H1 (cell line): ENCODE measurements around the gene HOXD11. TPM values are rescaled to one million over a fixed set of nuclear protein-coding genes. Genes with fewer than 3 reads are reported as not detected.

Source experiments
- CTCF ChIA-PET: fragments of 300-600 bp; sonication (Branson Sonifier 250); formaldehyde crosslinking; loops from one replicate; lab custom pipeline; 2021; ENCODE audit not compliant: partially characterized antibody; lab: Charles Lee
- POLR2A ChIA-PET: fragments of 300-600 bp; sonication (Branson Sonifier 250); formaldehyde crosslinking; loops from one replicate; lab custom pipeline; 2021; ENCODE audit warnings: inconsistent platforms; ENCODE audit not compliant: partially characterized antibody; lab: Charles Lee
- DNase-seq, 2 experiments: peaks; one replicate each; pipeline versions ENCODE4 v3.0.0 to v3.0.0-alpha.2; 2010 to 2022; ENCODE audit warnings: low spot score in 2 of 2, low read depth in 1 of 2, mixed read lengths in 1 of 2
- FAIRE-seq: peaks from 2 replicates; lab custom pipeline; 2011; peaks lifted over from hg19 to GRCh38; lab: Jason Lieb, UNC
- H2AFZ ChIP-seq: 2 replicates; pipeline ENCODE4 v1.8.1; 2012; ENCODE audit warnings: low read length, inconsistent platforms
- H2AK5ac ChIP-seq: 2 replicates; pipeline ENCODE4 v1.6.1; 2013; ENCODE audit warnings: low read depth, low read length
- H2BK120ac ChIP-seq: replicated peaks from 2 replicates; pipeline ENCODE3; 2013; ENCODE audit warnings: low read depth, low read length, inconsistent platforms
- H2BK12ac ChIP-seq: 2 replicates; pipeline ENCODE4 v1.6.1; 2013; ENCODE audit warnings: low read depth, low read length
- H2BK15ac ChIP-seq: 2 replicates; pipeline ENCODE4 v1.6.1; 2013; ENCODE audit warnings: low read length
- H2BK20ac ChIP-seq: 2 replicates; pipeline ENCODE4 v1.6.1; 2013; ENCODE audit warnings: low read length
- H2BK5ac ChIP-seq: 2 replicates; pipeline ENCODE4 v1.6.1; 2013; ENCODE audit warnings: low read depth, low read length
- H3K14ac ChIP-seq: 2 replicates; pipeline ENCODE4 v1.6.1; 2013; ENCODE audit warnings: inconsistent platforms; ENCODE audit not compliant: insufficient read length
- H3K18ac ChIP-seq: 2 replicates; pipeline ENCODE4 v1.6.1; 2013; ENCODE audit warnings: low read length; ENCODE audit errors: extremely low read depth
- H3K23ac ChIP-seq: 2 replicates; pipeline ENCODE4 v1.6.1; 2013; ENCODE audit warnings: inconsistent platforms; ENCODE audit not compliant: insufficient read length
- H3K23me2 ChIP-seq: 2 replicates; pipeline ENCODE4 v1.6.1; 2013; ENCODE audit warnings: low read depth, low read length
- H3K27ac ChIP-seq: 2 replicates; pipeline ENCODE4 v1.6.1; 2011; ENCODE audit warnings: low read depth, low read length, inconsistent platforms
- H3K27me3 ChIP-seq, 4 experiments: replicated peaks in 1 of 4; 1 replicate in 1 of 4; 2 replicates in 3 of 4; pipeline versions ENCODE4 v1.6.1 to v1.8.1; 2011 to 2013; ENCODE audit warnings: low read length in 3 of 4, mild to moderate bottlenecking in 3 of 4, inconsistent platforms in 2 of 4, mixed read lengths in 2 of 4, moderate library complexity in 1 of 4; ENCODE audit not compliant: control insufficient read depth in 3 of 4, insufficient read depth in 3 of 4; ENCODE audit errors: extremely low read depth in 1 of 4
- H3K36me3 ChIP-seq, 4 experiments: 2 replicates each; pipeline versions ENCODE4 v1.6.1 to v1.8.1; 2011 to 2013; ENCODE audit warnings: mild to moderate bottlenecking in 4 of 4, low read length in 3 of 4, moderate library complexity in 2 of 4, control low read depth in 1 of 4, inconsistent platforms in 1 of 4; ENCODE audit not compliant: insufficient read depth in 4 of 4, control insufficient read depth in 2 of 4
- H3K4ac ChIP-seq: replicated peaks from 2 replicates; pipeline ENCODE3; 2013; ENCODE audit warnings: low read length, low read depth, mixed read lengths, inconsistent platforms; ENCODE audit not compliant: insufficient read length
- H3K4me1 ChIP-seq, 4 experiments: replicated peaks in 1 of 4; 1 replicate in 1 of 4; 2 replicates in 3 of 4; pipeline versions ENCODE4 v1.6.1 to v1.8.1; 2011 to 2013; ENCODE audit warnings: low read length in 3 of 4, inconsistent platforms in 2 of 4, mixed read lengths in 1 of 4; ENCODE audit not compliant: insufficient read depth in 4 of 4, control insufficient read depth in 3 of 4
- H3K4me2 ChIP-seq, 2 experiments: 2 replicates each; pipeline versions ENCODE4 v1.6.1 to v1.8.1; 2011 to 2013; ENCODE audit warnings: low read depth in 2 of 2, low read length in 2 of 2, control low read depth in 1 of 2, inconsistent platforms in 1 of 2, mild to moderate bottlenecking in 1 of 2; ENCODE audit not compliant: insufficient read depth in 1 of 2
- H3K4me3 ChIP-seq, 4 experiments: fragments of 200-600, 300-600 bp in 1 of 4; sonication (generic), shearing (Covaris generic), sonication (Bioruptor Twin) in 1 of 4; 2 replicates each; pipeline versions ENCODE4 v1.5.1 to v1.8.1; 2011 to 2016; ENCODE audit warnings: low read length in 4 of 4, low read depth in 3 of 4, control low read depth in 2 of 4, inconsistent platforms in 2 of 4, mild to moderate bottlenecking in 2 of 4, mixed read lengths in 1 of 4, moderate library complexity in 1 of 4; ENCODE audit not compliant: insufficient read depth in 2 of 4; ENCODE audit errors: extremely low read depth in 1 of 4
- H3K56ac ChIP-seq: replicated peaks from 2 replicates; pipeline ENCODE3; 2013; ENCODE audit warnings: low read depth, mild to moderate bottlenecking, mixed read lengths, low read length, inconsistent platforms; ENCODE audit not compliant: insufficient read length
- H3K79me1 ChIP-seq: 2 replicates; pipeline ENCODE4 v1.6.1; 2013; ENCODE audit warnings: low read depth, low read length, control low read depth
- H3K79me2 ChIP-seq, 2 experiments: 2 replicates each; pipeline versions ENCODE4 v1.6.1 to v1.8.1; 2012 to 2013; ENCODE audit warnings: low read length in 2 of 2, mild to moderate bottlenecking in 2 of 2, inconsistent platforms in 1 of 2; ENCODE audit not compliant: insufficient read depth in 2 of 2, control insufficient read depth in 1 of 2
- H3K9ac ChIP-seq, 4 experiments: replicated peaks in 1 of 4; 1 replicate in 1 of 4; 2 replicates in 3 of 4; pipeline versions ENCODE4 v1.6.1 to v1.8.1; 2011 to 2013; ENCODE audit warnings: low read depth in 3 of 4, low read length in 3 of 4, control low read depth in 2 of 4, mild to moderate bottlenecking in 2 of 4, moderate library complexity in 2 of 4, inconsistent platforms in 1 of 4; ENCODE audit errors: extremely low read depth in 1 of 4
- H3K9me3 ChIP-seq, 2 experiments: 2 replicates each; pipeline versions ENCODE4 v1.6.1 to v1.8.1; 2012 to 2013; ENCODE audit warnings: mild to moderate bottlenecking in 2 of 2, moderate library complexity in 2 of 2, control low read depth in 1 of 2, inconsistent platforms in 1 of 2, low read depth in 1 of 2, low read length in 1 of 2, mixed read lengths in 1 of 2; ENCODE audit not compliant: insufficient read depth in 2 of 2
- H4K20me1 ChIP-seq, 2 experiments: replicated peaks in 1 of 2; 2 replicates each; pipeline versions ENCODE3 to v1.8.1; 2011 to 2013; ENCODE audit warnings: inconsistent platforms in 2 of 2, low read length in 2 of 2, mild to moderate bottlenecking in 1 of 2; ENCODE audit not compliant: insufficient read depth in 2 of 2, control insufficient read depth in 1 of 2
- H4K5ac ChIP-seq: 2 replicates; pipeline ENCODE4 v1.6.1; 2013; ENCODE audit warnings: low read length, low read depth, mixed read lengths, inconsistent platforms; ENCODE audit not compliant: insufficient read length
- H4K8ac ChIP-seq: 2 replicates; pipeline ENCODE4 v1.8.0; 2013; ENCODE audit warnings: mild to moderate bottlenecking, moderate library complexity, low read length, inconsistent platforms; ENCODE audit not compliant: insufficient read depth; ENCODE audit errors: extremely low read depth
- H4K91ac ChIP-seq: replicated peaks from 2 replicates; pipeline ENCODE3; 2013; ENCODE audit warnings: low read length, mixed read lengths, inconsistent platforms; ENCODE audit not compliant: insufficient read length
- CTBP2 ChIP-seq: IDR thresholded peaks from 2 replicates; pipeline ENCODE4 v1.7.0; 2011; ENCODE audit warnings: borderline replicate concordance, mild to moderate bottlenecking, moderate library complexity, mixed read lengths, low read length; ENCODE audit not compliant: insufficient read depth, insufficient read length
- EZH2 ChIP-seq: fragments of 200-600 bp; sonication (generic); IDR thresholded peaks from 2 replicates; pipeline ENCODE4 v1.7.1; 2012; ENCODE audit warnings: low read depth, mild to moderate bottlenecking, moderate library complexity, low read length, inconsistent platforms; ENCODE audit not compliant: severe bottlenecking
- SUZ12 ChIP-seq: fragments of 200-600 bp; sonication (generic); IDR thresholded peaks from 2 replicates; pipeline ENCODE4 v1.6.1; 2012; ENCODE audit warnings: mild to moderate bottlenecking, inconsistent platforms, low read length, moderate library complexity, mixed read lengths
- ZNF274 ChIP-seq: IDR thresholded peaks from 2 replicates; pipeline ENCODE4 v1.7.0; 2012; ENCODE audit warnings: low read length, borderline replicate concordance; ENCODE audit errors: extremely low read depth
- WGBS, 2 experiments: shearing (Covaris generic) in 1 of 2; methylation state at CpG; one replicate each; pipeline versions ENCODE4 v1.1.6 to v1.1.7; 2013 to 2015; ENCODE audit warnings: low lambda C conversion rate in 2 of 2, mixed read lengths in 2 of 2, inconsistent platforms in 1 of 2, low coverage in 1 of 2, missing lambda C conversion rate in 1 of 2; ENCODE audit not compliant: insufficient replicate concordance in 2 of 2, insufficient coverage in 1 of 2, insufficient read length in 1 of 2; ENCODE audit errors: extremely low coverage in 1 of 2, missing lambda C conversion rate in 1 of 2; 5-methylcytosine and 5-hydroxymethylcytosine counted together
- polyA plus RNA-seq, 7 experiments: library from polyadenylated mRNA; depleted of rRNA in 3 of 7; stranded (reverse) in 5 of 7; unstranded in 2 of 7; fragments of >200 nt in 5 of 7; fragments of 200-250 nt in 2 of 7; gene quantifications; 1 replicate in 5 of 7; 2 replicates in 1 of 7; 4 replicates in 1 of 7; pipeline versions ENCODE4 v1.2.1 to v1.2.3, GENCODE V29; 2011 to 2013; ENCODE audit warnings: missing spikeins in 2 of 7, mixed read lengths in 2 of 7
- total RNA-seq: library from RNA; stranded (reverse); fragmentation: NEBNext Ultra II Directional; extraction: Animal tissue kit (Norgen Biotek cat#: 25700); gene quantifications from 2 replicates; pipeline ENCODE4 v1.2.1, GENCODE V29; 2021

HOXD11 gene
- total and polyA plus RNA-seq, 2 of the 8 experiments (the other 6 are each of a cell fraction or from before 2014, with no cell fraction given) = not detected

DNA sequence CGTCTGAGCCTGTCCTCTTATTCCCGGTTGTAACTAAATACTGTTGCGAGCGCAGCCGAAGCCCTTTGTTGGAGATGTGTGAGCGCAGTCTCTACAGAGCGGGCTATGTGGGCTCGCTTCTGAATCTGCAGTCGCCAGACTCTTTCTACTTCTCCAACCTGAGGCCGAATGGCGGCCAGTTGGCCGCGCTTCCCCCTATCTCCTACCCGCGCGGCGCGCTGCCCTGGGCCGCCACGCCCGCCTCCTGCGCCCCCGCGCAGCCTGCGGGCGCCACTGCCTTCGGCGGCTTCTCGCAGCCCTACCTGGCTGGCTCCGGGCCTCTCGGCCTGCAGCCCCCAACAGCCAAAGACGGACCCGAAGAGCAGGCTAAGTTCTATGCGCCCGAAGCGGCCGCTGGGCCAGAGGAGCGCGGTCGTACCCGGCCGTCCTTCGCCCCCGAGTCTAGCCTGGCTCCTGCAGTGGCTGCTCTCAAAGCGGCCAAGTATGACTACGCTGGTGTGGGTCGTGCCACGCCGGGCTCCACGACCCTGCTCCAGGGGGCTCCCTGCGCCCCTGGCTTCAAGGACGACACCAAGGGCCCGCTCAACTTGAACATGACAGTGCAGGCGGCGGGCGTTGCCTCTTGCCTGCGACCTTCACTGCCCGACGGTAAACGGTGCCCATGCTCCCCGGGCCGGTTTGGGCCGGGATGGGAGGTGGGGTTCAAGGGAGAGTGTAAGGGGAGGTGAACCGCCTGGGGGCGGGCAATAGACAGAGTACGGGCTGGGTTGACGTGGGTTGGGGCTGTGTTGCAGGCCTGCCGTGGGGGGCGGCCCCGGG, 7.1 kb upstream of the HOXD11 start, which contains the start of gene HOXD12:
HOXD12 (plus strand) TSS at position 68 of the 819 bp plus-strand sequence; CDS start at position 75, 7 bp downstream.
- peaks cover 7 to 34% of the 10 kb centered on the region in 2 experiments for H4K20me1 ChIP-seq
- no peaks in the 10 kb centered on the region for H3K79me1 ChIP-seq
- H2BK15ac ChIP-seq = peak within 1 kb of the TSS; percentile 81; the same call in 1 of the 2 replicates
- WGBS, 2 experiments = 5% methylated on average over 56 of the region's 70 CpGs; no CpG with 5 or more reads in 1 of the 2 experiments
- H3K23me2 ChIP-seq = peaks cover 6% of the 10 kb centered on the region
- H3K23ac ChIP-seq = no peak within 1 kb of the TSS
- H2BK12ac ChIP-seq = peak within 1 kb of the TSS; percentile 94; the same call in 1 of the 2 replicates
- no peak within 1 kb of the TSS for H3K4ac ChIP-seq
- peak within 1 kb of the TSS; percentile 14 to 54 (median 24); a peak in 5 of 8 replicates for H3K4me3 ChIP-seq
- peaks cover 0 to 31% (median 15%) of the 10 kb centered on the region in 4 experiments; a peak in 6 of 7 replicates for H3K4me1 ChIP-seq
- H3K14ac ChIP-seq = no peak within 1 kb of the TSS
- no peak within 1 kb of the TSS for H3K56ac ChIP-seq
- H3K27me3 ChIP-seq = peaks cover 79 to 99% (median 94%) of the 10 kb centered on the region in 4 experiments
- FAIRE-seq = no peak
- no peak within 1 kb of the TSS for H4K5ac ChIP-seq
- peak within 1 kb of the TSS; percentile 62 for H4K8ac ChIP-seq
- POLR2A ChIA-PET = no interaction called here
- no peak for TF ChIP-seq ZNF274
- TF ChIP-seq SUZ12 = peak; percentile 95
- peak; percentile 8 for TF ChIP-seq CTBP2
- TF ChIP-seq EZH2 = peak; percentile 94
- H3K36me3 ChIP-seq = no peaks in the 10 kb centered on the region; a peak in 1 of 8 replicates
- peak in 1 of 2 experiments; percentile 64 for DNase-seq
- H3K9ac ChIP-seq = no peak within 1 kb of the TSS
- H3K79me2 ChIP-seq = no peaks in the 10 kb centered on the region
- no peak within 1 kb of the TSS for H3K27ac ChIP-seq
- no peak within 1 kb of the TSS for H2AFZ ChIP-seq
- peak within 1 kb of the TSS; percentile 19; the same call in 1 of the 2 replicates for H3K18ac ChIP-seq
- H2AK5ac ChIP-seq = peak within 1 kb of the TSS; percentile 88; the same call in 1 of the 2 replicates
- peak within 1 kb of the TSS; percentile 14 to 77 for H3K4me2 ChIP-seq
- no peak within 1 kb of the TSS for H2BK5ac ChIP-seq
- no peak within 1 kb of the TSS for H4K91ac ChIP-seq
- H3K9me3 ChIP-seq = no peaks in the 10 kb centered on the region
- H2BK120ac ChIP-seq = no peak within 1 kb of the TSS
- H2BK20ac ChIP-seq = peak within 1 kb of the TSS; percentile 21; the same call in 1 of the 2 replicates
- CTCF ChIA-PET = interaction anchor here (0.7 to 6.5 kb wide), 2 partner anchors 9 to 18 kb away, joined by 3 to 130 read pairs; partner anchors contain the start of gene EVX2
